Astrocyte of the spinal cord (primary cell): ENCODE measurements around the gene ARX.

Experiments used
- DNase-seq: peaks from one replicate; pipeline ENCODE4 v3.0.0; 2011; ENCODE audit warnings: low read depth, low spot score
- H3K4me3 ChIP-seq: 2 replicates; pipeline ENCODE4 v1.5.1; 2011; ENCODE audit warnings: low read depth, mild to moderate bottlenecking, low read length, moderate library complexity
- in situ Hi-C: cut with HindIII; loops from 2 replicates; pipeline ENCODE4 v1.10.0; 2017; ENCODE audit warnings: low sequenced_read_pairs
- TF ChIP-seq, protein P1 (sequence below): IDR thresholded peaks from 2 replicates; pipeline ENCODE4 v1.5.1; 2012; ENCODE audit warnings: low read depth, mild to moderate bottlenecking, low read length, inconsistent platforms

The ARX gene

DNA sequence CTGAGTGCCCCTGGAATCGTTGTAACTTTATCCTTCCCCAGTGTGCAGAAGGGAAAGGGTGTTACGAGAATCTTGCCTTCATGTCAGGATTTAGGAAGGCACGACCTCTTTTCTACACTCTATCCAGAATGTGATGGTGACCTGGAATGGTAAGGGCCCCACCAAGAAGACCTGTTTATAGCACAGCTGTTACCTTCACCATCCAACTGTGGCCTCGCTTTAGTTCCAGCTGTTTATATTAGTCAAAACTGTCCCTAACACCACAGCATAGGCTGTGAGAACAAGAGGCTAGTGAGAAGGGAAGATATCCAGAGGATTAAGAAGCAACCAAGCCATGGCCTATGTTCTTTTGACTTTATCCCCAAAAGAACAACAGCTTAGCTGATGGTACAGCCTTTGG lies 28.0 kb downstream of the ARX start:
- in situ Hi-C loops: no loop called here
- DNase-seq: no peak
- TF ChIP-seq, protein P1, sequence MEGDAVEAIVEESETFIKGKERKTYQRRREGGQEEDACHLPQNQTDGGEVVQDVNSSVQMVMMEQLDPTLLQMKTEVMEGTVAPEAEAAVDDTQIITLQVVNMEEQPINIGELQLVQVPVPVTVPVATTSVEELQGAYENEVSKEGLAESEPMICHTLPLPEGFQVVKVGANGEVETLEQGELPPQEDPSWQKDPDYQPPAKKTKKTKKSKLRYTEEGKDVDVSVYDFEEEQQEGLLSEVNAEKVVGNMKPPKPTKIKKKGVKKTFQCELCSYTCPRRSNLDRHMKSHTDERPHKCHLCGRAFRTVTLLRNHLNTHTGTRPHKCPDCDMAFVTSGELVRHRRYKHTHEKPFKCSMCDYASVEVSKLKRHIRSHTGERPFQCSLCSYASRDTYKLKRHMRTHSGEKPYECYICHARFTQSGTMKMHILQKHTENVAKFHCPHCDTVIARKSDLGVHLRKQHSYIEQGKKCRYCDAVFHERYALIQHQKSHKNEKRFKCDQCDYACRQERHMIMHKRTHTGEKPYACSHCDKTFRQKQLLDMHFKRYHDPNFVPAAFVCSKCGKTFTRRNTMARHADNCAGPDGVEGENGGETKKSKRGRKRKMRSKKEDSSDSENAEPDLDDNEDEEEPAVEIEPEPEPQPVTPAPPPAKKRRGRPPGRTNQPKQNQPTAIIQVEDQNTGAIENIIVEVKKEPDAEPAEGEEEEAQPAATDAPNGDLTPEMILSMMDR: no peak
- no peak overlapping the region for H3K4me3 ChIP-seq

DNA sequence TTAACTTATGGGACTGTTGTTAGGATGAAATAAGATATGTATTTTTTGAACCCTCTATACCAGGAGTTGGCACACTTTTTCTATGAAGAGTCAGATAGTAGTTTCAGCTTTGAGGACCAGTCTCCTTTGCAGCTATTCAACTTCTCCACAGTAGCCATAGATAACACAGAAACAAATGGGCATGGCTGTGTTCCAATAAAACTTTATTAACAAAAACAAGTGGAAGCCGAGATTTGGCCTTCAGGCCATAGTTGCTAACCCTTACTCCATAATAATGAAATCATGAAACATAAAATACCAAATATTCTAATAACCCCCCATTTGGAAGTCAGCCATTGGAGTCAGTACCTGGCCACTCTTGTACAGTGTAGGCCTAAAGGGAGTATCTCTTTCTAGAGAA lies 30.6 kb downstream of the ARX start:
- no peak overlapping the region for H3K4me3 ChIP-seq
- TF ChIP-seq, protein P1: no peak
- in situ Hi-C loops: no loop called here
- no peak for DNase-seq

DNA sequence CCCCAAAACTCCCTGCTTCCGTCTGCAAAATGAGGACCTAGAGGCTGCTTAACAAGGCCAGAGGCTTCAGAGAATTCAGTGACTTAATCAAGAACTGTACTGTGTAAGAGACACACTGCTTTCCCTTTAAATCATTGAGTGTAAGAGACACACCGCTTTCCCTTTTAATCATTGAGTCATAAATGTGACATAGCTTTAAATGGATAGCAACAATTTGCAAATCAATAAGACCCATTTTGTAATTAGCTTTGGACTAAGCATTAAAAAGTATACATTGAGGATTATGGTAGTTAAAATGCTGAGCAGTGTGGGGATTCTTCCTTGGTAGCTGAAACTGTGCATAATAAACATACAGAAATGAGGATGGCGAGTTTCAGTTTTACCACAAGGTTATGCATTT lies 31.8 kb downstream of the ARX start:
- H3K4me3 ChIP-seq: no peak overlapping the region
- TF ChIP-seq, protein P1: no peak
- no peak for DNase-seq
- in situ Hi-C loops: no loop called here

DNA sequence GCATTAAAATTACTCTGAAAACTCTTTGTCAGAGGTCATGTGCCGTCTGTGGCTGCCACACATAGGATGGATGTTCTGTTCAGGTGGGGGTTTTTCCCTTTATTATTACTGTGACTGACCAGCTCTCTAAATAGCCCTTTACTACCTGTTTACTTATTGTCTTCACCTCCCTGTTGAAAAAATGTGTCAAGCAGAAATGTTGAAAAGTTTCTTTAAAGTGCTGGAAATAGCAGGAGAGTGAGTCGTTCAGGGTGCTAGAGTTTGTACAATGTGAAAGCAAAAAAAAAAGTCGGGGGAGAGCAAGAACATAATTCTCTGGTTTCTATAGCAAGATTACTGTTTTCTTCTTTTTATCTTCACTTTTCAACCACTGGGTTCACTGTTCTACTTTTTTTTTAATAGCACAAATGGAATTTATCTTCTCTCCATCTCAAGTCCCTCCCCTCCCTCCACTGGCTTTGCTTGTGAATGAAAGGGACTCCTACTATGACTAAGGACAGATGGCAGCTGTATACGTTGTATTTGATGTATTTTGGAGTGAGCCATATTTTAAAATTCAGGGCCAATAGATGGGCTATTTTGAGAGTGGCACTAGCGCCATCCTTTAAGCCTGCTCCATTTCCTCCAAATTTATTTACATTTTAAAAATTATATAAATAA lies 33.3 kb downstream of the ARX start:
- DNase-seq: no peak
- TF ChIP-seq, protein P1: no peak
- in situ Hi-C loops: no loop called here
- no peak overlapping the region for H3K4me3 ChIP-seq

DNA sequence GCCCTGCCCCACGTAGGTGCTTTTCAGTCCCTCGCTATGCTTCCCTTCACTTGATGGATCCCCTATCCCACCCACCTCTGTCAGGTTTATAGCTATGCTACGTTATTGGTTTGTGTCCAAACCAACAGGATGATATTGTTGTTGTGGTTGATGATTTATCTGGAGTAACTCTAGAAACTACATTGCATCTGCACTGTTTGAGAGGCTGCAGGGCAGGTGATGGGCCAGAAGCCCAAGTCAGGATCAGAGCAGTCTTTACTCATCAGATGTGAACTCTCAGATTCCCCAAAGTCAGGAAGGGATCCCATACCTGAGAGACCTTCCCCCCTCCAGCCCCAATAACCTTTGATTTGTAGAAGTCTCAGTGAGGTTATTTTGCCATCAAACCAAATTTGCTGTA lies 34.7 kb downstream of the ARX start:
- DNase-seq: no peak
- no peak overlapping the region for H3K4me3 ChIP-seq
- in situ Hi-C loops: no loop called here
- TF ChIP-seq, protein P1: no peak

DNA sequence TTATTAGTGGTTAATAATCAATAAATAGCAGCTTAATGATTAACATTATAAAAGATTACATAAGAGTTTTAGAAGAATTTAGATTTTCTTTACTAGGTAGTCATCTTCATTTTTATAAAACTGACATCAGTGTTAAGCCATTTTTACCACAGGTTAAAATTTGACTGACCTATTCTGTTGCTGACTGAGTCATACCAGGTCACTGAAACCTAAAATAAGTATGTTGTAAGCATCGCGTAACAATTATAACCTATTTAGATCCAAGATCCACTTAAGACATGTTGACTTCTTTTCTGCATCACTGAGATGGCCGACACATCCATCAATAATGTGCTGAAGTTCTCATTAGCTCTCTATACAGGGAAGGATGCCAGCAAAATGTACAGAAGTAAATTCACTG lies 36.7 kb downstream of the ARX start:
- TF ChIP-seq, protein P1: no peak
- H3K4me3 ChIP-seq: no peak overlapping the region
- DNase-seq: no peak
- in situ Hi-C loops: no loop called here
